ENCODE data around the gene RSL1D1.
"Not testable (repeated sequence)": the region's sequence is repeated elsewhere in the genome, so short reads cannot be mapped to it uniquely, and the experiment has no call there.

Gene RSL1D1

GRCh38 chr16:11843206-11843605, 8.1 kb downstream of the RSL1D1 start:
- no peak for DNase-seq

GRCh38 chr16:11841026-11841425, 10.3 kb downstream of the RSL1D1 start:
- no peak for DNase-seq

GRCh38 chr16:11836650-11837244, 14.6 kb downstream of the RSL1D1 start:
- no peak for DNase-seq

- DNase-seq, result no peak
These were observed 15.3 kb downstream of the RSL1D1 start for GRCh38 chr16:11835891-11836649.

GRCh38 chr16:11835309-11835708, 16.0 kb downstream of the RSL1D1 start:
- no peak for DNase-seq

- DNase-seq, result no peak
These were observed 17.2 kb downstream of the RSL1D1 start for GRCh38 chr16:11833951-11834695.

- DNase-seq, result no peak
These were observed 22.6 kb downstream of the RSL1D1 start for GRCh38 chr16:11828696-11829095.

GRCh38 chr16:11825520-11826165, 25.7 kb downstream of the RSL1D1 start:
- not testable (repeated sequence) for DNase-seq

GRCh38 chr16:11824362-11824761, 27.0 kb downstream of the RSL1D1 start:
- no peak for DNase-seq

- DNase-seq, result not testable (repeated sequence)
These were observed 27.7 kb downstream of the RSL1D1 start for GRCh38 chr16:11823645-11824044.

- DNase-seq, result no peak
These were observed 31.5 kb downstream of the RSL1D1 start for GRCh38 chr16:11819798-11820197.

- DNase-seq, result not testable (repeated sequence)
These were observed 32.4 kb downstream of the RSL1D1 start for GRCh38 chr16:11818970-11819369.

- no peak for DNase-seq
These were observed 35.2 kb downstream of the RSL1D1 start for GRCh38 chr16:11816123-11816522.

- DNase-seq, result not testable (repeated sequence)
These were observed 36.5 kb downstream of the RSL1D1 start for GRCh38 chr16:11814800-11815199.

GRCh38 chr16:11806721-11807120, 44.6 kb downstream of the RSL1D1 start:
- no peak for DNase-seq

- DNase-seq, result no peak
These were observed 45.8 kb downstream of the RSL1D1 start for GRCh38 chr16:11805556-11805955.

GRCh38 chr16:11801481-11802021, 49.8 kb downstream of the RSL1D1 start:
- no peak for DNase-seq

GRCh38 chr16:11800382-11800718, 51.0 kb downstream of the RSL1D1 start:
- no peak for DNase-seq

- DNase-seq, result no peak
These were observed 51.6 kb downstream of the RSL1D1 start for GRCh38 chr16:11799509-11800381.

- no peak for DNase-seq
These were observed 52.3 kb downstream of the RSL1D1 start for GRCh38 chr16:11799017-11799381.

- DNase-seq, result no peak
These were observed 53.4 kb downstream of the RSL1D1 start for GRCh38 chr16:11797957-11798299.
